GM18868 (cell line): ENCODE measurements around the gene CAPN13.

ENCODE experiments used
- ATAC-seq: cut with Tn5 transposase; IDR thresholded peaks from one replicate; pipeline ENCODE4 v1.9.1; 2021; ENCODE audit warnings: mild to moderate bottlenecking, moderate library complexity; ENCODE audit not compliant: unreplicated experiment

Gene CAPN13

DNA sequence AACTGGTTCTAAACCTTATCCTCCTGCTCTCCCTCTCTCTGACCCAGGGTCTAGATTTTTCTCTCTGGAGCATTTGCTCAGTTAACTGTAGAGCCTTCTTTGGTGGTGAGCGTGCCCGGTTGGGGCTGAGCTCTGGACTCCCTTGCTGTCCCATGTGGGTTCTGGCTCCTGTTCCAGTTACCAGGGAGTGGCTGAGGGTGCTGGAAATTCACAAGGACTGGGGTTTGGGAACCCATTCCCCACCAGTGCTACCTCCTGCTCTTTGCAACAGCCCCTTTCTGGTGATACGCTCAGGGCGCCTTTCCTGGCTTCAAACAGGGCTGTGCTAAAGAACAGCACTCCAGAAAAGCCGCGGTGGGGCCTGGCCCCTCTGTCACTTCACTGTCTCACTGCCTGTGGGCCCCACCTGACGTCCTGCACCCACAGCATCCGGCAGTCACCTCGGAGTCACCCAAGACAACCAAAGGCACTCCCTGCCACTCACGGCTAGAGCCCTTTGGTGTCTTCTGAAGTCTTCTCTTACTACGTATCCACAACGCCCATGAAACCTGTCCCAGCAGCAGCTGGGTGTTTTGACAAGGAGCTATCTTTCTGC, 41.3 kb downstream of the CAPN13 start:
- no peak for ATAC-seq

DNA sequence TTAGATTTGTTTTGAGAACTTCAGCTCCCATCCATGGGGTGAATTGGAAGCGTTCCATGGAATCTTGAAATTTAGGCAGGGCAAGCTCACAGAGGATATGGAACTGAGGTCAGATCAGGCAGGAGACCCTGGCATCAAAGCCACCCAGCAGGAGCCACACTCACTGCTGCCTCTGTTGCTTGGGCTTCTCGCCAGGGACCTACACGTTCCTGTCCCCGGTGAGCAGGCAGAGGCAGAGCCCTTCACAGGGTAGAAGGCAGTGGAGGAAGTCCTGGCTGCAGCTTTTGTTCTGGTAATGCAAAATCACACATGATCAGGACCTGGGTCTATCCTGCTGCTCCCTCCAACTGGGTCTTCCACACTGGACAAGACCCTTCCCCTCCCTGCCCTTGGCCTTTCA, 42.1 kb downstream of the CAPN13 start:
- ATAC-seq, result no peak

DNA sequence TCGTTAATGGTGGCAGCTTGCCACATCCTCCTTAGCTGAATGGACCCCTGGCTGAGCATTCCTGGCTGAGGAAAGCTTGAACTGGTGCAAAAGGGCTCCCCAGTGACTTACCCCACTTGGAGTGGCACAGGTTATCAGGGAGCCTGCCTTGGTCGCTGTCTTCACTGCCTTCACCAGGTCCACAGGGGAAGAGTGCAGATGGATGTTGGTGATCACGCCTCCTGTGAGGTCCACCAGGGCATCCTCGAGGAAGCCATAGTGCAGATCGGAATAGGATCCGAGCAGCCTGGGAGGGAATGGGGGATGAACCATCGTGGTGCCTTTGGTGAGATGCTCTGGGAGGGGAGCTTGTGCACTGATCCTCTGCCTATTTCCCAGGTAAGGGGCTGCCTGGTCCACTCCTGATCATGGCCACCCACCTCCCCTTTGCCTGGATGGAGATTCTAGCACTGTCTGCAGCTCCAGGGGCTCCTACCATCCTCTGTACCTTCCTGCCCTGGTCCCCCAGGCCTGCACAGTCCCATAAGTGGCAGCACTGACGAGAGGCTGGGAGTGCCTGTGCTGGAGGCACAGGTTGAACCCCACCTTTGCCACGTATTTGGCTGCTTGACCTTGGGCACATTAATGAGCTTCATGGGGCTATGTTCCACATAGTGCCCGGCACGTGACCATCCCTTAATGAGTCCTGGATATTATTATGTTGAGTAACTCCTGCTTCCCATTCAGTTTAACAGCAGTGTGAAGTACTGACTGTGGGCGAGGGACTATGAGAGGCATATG, 43.0 kb downstream of the CAPN13 start:
- ATAC-seq, result no peak

DNA sequence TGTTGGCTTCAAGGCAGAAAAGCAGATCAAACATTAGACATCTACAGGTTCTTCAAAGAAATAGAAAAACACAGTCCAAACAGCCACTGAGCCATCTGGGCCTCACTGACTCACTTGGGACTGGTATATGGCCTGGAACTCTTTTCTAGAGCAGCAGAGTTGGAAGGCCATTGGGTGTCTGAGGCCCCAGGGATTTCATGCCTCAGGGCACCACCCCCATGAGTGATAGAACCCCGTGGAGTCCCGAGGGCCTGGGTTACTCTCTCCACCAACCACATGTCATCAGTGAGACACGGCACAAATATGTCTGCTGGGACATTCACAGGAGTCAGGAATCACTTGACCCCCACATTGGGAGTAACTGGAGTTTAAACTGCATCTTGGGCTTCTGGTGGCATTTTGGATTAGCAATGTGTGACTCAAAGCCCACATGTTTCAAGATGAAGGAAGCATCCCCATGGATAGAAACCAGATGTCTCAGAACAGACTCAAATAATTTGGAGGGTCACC, 44.0 kb downstream of the CAPN13 start:
- no peak for ATAC-seq

DNA sequence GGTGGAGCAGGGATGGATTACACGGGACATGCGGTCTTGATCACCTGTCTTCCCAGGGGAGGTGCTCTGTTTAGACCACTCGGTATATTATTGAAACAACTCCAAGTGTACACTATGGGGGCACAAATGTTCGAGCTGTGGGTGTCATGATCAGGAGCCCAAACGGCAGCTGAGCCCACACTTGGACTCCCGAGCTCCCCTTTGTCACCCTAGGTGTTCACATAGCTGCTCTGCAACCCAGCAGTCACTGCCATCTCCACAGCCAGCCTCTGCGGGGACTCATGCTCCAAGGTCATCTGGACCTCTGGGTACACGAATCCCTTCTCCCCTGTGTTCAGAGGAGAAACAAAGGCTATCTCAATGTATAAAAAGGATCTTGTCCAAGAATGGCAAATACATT, 46.0 kb downstream of the CAPN13 start:
- no peak for ATAC-seq

- ATAC-seq, result no peak
Observed at GRCh38 chr2:30759481-30759880, 47.8 kb downstream of the CAPN13 start.

GRCh38 chr2:30758191-30758651, 49.0 kb downstream of the CAPN13 start:
- ATAC-seq, result no peak

- no peak for ATAC-seq
Observed at GRCh38 chr2:30757749-30758148, 49.5 kb downstream of the CAPN13 start.

- ATAC-seq, result no peak
Observed at GRCh38 chr2:30756971-30757370, 50.3 kb downstream of the CAPN13 start.

DNA sequence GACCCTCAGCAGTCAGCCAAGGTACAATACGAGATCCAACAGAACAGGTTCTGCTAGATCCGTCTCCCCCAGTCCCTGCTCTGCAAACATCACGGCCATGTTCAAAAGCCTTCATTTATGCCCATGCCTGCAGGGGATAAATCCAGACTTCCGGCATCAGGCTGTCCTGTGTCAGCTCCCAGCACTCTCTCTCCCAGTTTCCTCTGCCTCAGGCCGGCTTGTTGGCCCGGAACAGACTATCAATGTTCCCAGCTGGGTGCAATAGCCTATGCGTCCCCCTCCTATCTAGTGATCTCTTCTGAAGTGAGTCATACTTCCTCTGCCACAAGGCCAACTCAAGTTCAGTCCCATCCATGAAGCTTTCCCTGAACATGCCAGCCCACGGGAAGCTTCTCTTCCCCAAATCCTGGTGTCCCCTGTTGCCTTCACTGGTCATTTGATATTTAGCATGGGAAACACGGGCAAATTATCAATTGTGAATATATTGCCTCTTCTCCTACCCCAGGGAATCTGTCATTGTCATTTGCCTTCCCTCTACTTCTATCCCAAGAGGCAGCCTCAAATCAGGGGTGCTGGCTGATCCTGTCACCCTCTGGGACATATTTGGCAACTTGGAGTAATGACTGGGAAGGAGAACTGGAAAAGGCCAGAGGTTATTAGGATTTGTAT, 51.1 kb downstream of the CAPN13 start:
- ATAC-seq, result no peak

GRCh38 chr2:30753630-30754029, 53.6 kb downstream of the CAPN13 start:
- no peak for ATAC-seq

GRCh38 chr2:30752811-30753210, 54.4 kb downstream of the CAPN13 start:
- ATAC-seq, result no peak

GRCh38 chr2:30747206-30747605, 60.0 kb downstream of the CAPN13 start:
- no peak for ATAC-seq

- no peak for ATAC-seq
Observed at GRCh38 chr2:30744823-30745222, 62.4 kb downstream of the CAPN13 start.

GRCh38 chr2:30741576-30741975, 65.7 kb downstream of the CAPN13 start:
- ATAC-seq, result no peak

DNA sequence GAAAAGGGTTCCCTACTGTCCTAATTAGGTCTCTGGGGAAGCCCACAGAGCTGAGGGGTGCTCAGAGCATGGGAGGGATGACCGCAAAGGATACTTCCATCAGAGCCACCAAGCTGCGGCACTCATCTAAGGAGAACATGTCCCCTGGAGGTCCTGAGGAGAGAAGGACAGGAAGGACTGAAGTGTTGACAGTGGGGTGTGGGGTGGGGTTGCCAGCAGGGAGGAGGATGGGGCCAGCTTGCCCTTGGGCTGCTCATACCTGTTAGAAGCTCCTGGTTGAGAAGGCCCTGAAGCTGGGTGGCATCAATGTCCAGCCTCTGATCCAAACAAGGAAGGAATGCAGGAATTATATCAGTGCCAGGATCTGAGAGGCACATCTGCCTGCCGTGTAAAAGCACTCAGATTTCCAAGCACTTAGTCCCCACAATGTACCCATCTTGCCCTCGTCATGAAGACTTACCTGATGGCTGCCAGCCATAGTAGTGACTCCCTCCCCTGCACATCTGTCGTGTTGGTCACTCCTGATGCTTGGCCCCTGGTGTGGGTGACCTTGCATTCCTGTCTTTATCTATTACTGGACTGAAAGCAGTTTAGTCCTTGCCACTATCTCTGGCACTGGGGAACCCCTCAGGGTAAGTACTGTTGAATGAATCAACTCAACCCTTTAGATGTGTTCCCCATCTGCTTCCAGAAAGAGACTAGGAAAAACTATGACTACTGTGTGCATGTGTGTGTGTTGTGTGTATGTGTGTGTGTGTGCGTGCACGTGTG, 68.9 kb downstream of the CAPN13 start:
- ATAC-seq, result no peak

DNA sequence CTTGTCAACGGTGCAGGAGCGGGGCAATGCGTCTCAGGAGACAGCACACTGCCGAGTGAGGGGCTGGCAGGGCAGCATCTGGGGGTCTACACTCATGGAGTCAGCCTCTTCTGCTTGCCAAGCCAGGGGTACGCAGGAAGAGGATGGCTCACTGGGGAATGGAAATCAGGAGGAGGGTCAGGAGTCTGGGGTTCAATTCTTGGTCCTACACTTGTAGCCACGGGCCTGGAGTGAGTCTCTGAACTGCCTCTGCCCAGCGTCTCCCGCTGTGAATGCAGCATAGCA, 70.0 kb downstream of the CAPN13 start:
- no peak for ATAC-seq

DNA sequence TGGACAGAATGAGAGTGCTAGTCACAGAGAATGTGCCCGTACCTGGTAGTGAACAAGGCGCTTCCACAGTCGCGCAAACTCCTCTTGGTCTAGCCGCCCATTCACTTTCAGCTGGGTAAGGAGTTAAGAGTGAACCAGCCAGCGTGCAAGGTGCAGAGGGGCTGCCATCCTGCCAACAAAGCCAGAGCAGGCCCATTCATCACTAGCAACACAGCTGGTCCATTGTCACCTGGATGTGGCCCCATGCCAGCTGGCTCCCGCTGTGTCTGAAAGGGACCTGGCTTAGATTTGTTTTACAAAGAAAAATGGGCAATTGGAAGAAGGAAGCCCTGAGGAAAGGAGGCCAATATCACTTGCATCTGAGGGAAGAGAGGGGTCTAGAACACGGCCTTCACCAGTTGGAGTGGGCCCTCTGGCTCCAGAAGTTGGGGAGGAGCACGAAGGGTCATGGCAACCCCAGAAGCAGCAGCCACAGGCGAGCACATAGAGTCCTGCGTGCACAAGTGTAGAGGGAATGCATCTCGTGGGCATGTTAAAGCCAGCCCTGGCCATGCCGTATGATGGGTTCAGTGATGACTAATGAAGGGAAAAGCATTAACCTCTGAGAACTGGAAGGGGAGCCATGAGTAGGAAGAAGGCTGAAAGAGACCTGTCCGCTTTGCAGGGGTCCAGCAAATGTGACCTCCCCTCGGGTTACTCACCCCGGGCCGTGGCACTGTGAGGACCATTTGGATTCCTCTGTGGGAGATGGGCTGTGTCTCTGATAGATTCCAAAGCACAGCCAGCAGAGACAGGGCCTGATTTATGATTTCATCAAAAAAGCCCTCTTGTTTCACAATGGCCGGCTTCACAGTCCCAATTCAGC, 70.6 kb downstream of the CAPN13 start:
- ATAC-seq, result no peak

GRCh38 chr2:30733876-30734520, 73.2 kb downstream of the CAPN13 start:
- no peak for ATAC-seq

GRCh38 chr2:30732876-30733275, 74.4 kb downstream of the CAPN13 start:
- ATAC-seq, result no peak
